Neural cell (in vitro differentiated cells): ENCODE measurements around the gene INPP5A.

Source experiments
- CTCF ChIP-seq: fragments of 450-650 bp; IDR thresholded peaks from 2 replicates; pipeline ENCODE4 v1.5.1; 2014; ENCODE audit warnings: antibody characterized with exemption, mild to moderate bottlenecking, moderate library complexity; ENCODE audit not compliant: poor library complexity, severe bottlenecking
- REST ChIP-seq: IDR thresholded peaks from 2 replicates; pipeline ENCODE4 v1.6.1; 2012; ENCODE audit warnings: borderline replicate concordance

GRCh38 chr10:132676193-132676891 is 138.8 kb downstream of the INPP5A start:
- TF ChIP-seq CTCF (no peak), REST (no peak)
